ENCODE results near the gene PRR15L.
A peak's percentile ranks its signal among the peaks of the same experiment; 100 is the strongest.

PRR15L gene

GRCh38 chr17:47955497-47956461, 1.9 kb downstream of the PRR15L start:
- DNase-seq (no peak), ATAC-seq (no peak)
- no peak overlapping the region for H3K4me3 Mint-ChIP-seq

GRCh38 chr17:47953909-47954308, 3.8 kb downstream of the PRR15L start:
- H3K9me3 Mint-ChIP-seq, result no peaks in the 10 kb centered on the region
- H3K27me3 Mint-ChIP-seq, result no peaks in the 10 kb centered on the region
- H3K4me1 Mint-ChIP-seq, result peaks cover 25% of the 10 kb centered on the region
- DNase-seq (no peak), ATAC-seq (no peak)
- H3K4me3 Mint-ChIP-seq, result no peak overlapping the region
- no peak overlapping the region for H3K27ac Mint-ChIP-seq

More at GRCh38 chr17:47955497-47956461, 1.9 kb downstream of the PRR15L start:
- Mint-ChIP-seq H3K4me1 (peaks cover 11% of the 10 kb centered on the region), H3K9me3 (no peaks in the 10 kb centered on the region), H3K27ac (no peak overlapping the region), H3K27me3 (no peaks in the 10 kb centered on the region)

- H3K9me3 Mint-ChIP-seq, result no peaks in the 10 kb centered on the region
These were observed 5.3 kb downstream of the PRR15L start for GRCh38 chr17:47952171-47953021.

GRCh38 chr17:47950448-47950847, 7.2 kb downstream of the PRR15L start:
- Mint-ChIP-seq H3K4me3 (no peak overlapping the region), H3K9me3 (no peaks in the 10 kb centered on the region), H3K27me3 (no peaks in the 10 kb centered on the region), H3K4me1 (peaks cover 52% of the 10 kb centered on the region), H3K27ac (no peak overlapping the region)
- no peak for ATAC-seq
- no peak for DNase-seq

More at GRCh38 chr17:47952171-47953021, 5.3 kb downstream of the PRR15L start:
- Mint-ChIP-seq H3K27ac (peak overlapping the region in 1 of 2 donors; percentile 34), H3K27me3 (no peaks in the 10 kb centered on the region), H3K4me3 (no peak overlapping the region), H3K4me1 (peaks cover 32% of the 10 kb centered on the region)
- DNase-seq, result no peak
- no peak for ATAC-seq

- Mint-ChIP-seq H3K27me3 (no peaks in the 10 kb centered on the region), H3K4me1 (peaks cover 57% of the 10 kb centered on the region), H3K4me3 (peak overlapping the region; percentile 26 to 66), H3K9me3 (no peaks in the 10 kb centered on the region), H3K27ac (peak overlapping the region in 1 of 2 donors; percentile 76)
- DNase-seq (no peak), ATAC-seq (no peak)
These were observed 7.7 kb downstream of the PRR15L start for GRCh38 chr17:47949946-47950345.

GRCh38 chr17:47949197-47949759, 8.4 kb downstream of the PRR15L start:
- Mint-ChIP-seq H3K27me3 (no peaks in the 10 kb centered on the region), H3K9me3 (no peaks in the 10 kb centered on the region), H3K4me3 (peak overlapping the region; percentile 66 to 79), H3K4me1 (peaks cover 64% of the 10 kb centered on the region), H3K27ac (peak overlapping the region; percentile 54 to 91)
- ATAC-seq (peak; percentile 71), DNase-seq (peak; percentile 76 to 79)

- no peak overlapping the region for H3K27ac Mint-ChIP-seq
- H3K4me3 Mint-ChIP-seq, result no peak overlapping the region
- ATAC-seq (peak; percentile 13), DNase-seq (no peak)
- peaks cover 69% of the 10 kb centered on the region for H3K4me1 Mint-ChIP-seq
- H3K27me3 Mint-ChIP-seq, result no peaks in the 10 kb centered on the region
- no peaks in the 10 kb centered on the region for H3K9me3 Mint-ChIP-seq
These were observed 8.9 kb downstream of the PRR15L start for GRCh38 chr17:47948706-47949196.

- Mint-ChIP-seq H3K4me1 (peaks cover 77% of the 10 kb centered on the region), H3K9me3 (no peaks in the 10 kb centered on the region), H3K4me3 (peak overlapping the region in 1 of 2 donors; percentile 23)
These were observed 10.7 kb downstream of the PRR15L start for GRCh38 chr17:47946929-47947397.

GRCh38 chr17:47946516-47946915, 11.2 kb downstream of the PRR15L start:
- H3K9me3 Mint-ChIP-seq, result no peaks in the 10 kb centered on the region
- peak overlapping the region; percentile 29 to 34 for H3K27ac Mint-ChIP-seq
- DNase-seq (no peak), ATAC-seq (no peak)
- H3K4me3 Mint-ChIP-seq, result peak overlapping the region in 1 of 2 donors; percentile 23
- H3K27me3 Mint-ChIP-seq, result no peaks in the 10 kb centered on the region
- peaks cover 76% of the 10 kb centered on the region for H3K4me1 Mint-ChIP-seq

More at GRCh38 chr17:47946929-47947397, 10.7 kb downstream of the PRR15L start:
- DNase-seq (peak; percentile 71 to 84), ATAC-seq (peak; percentile 93)
- Mint-ChIP-seq H3K27ac (peak overlapping the region in 1 of 2 donors; percentile 29), H3K27me3 (no peaks in the 10 kb centered on the region)

- peaks cover 4 to 5% of the 10 kb centered on the region in 2 donors for H3K9me3 Mint-ChIP-seq
- peak overlapping the region; percentile 60 to 79 for H3K4me3 Mint-ChIP-seq
- peaks cover 80% of the 10 kb centered on the region for H3K4me1 Mint-ChIP-seq
- H3K27me3 Mint-ChIP-seq, result no peaks in the 10 kb centered on the region
- DNase-seq, result no peak
- ATAC-seq, result no peak
- peak overlapping the region; percentile 53 to 85 for H3K27ac Mint-ChIP-seq
These were observed 11.9 kb downstream of the PRR15L start for GRCh38 chr17:47945529-47946508.

- ATAC-seq, result no peak
- DNase-seq, result peak in 1 of 2 donors; percentile 40
- Mint-ChIP-seq H3K4me3 (peak overlapping the region; percentile 60 to 79), H3K27ac (peak overlapping the region; percentile 49 to 85), H3K27me3 (no peaks in the 10 kb centered on the region), H3K9me3 (peaks cover 6% of the 10 kb centered on the region in 2 donors), H3K4me1 (peaks cover 85% of the 10 kb centered on the region)
These were observed 12.6 kb downstream of the PRR15L start for GRCh38 chr17:47945080-47945479.

- no peaks in the 10 kb centered on the region for H3K27me3 Mint-ChIP-seq
- H3K4me3 Mint-ChIP-seq, result peak overlapping the region; percentile 81 to 91
- no peak for DNase-seq
- H3K27ac Mint-ChIP-seq, result peak overlapping the region; percentile 5 to 84
- ATAC-seq, result no peak
- peaks cover 82% of the 10 kb centered on the region for H3K4me1 Mint-ChIP-seq
- peaks cover 6% of the 10 kb centered on the region in 2 donors for H3K9me3 Mint-ChIP-seq
These were observed 15.1 kb downstream of the PRR15L start for GRCh38 chr17:47942568-47942967.

GRCh38 chr17:47942096-47942510, 15.6 kb downstream of the PRR15L start:
- no peak for ATAC-seq
- Mint-ChIP-seq H3K27ac (peak overlapping the region; percentile 84 to 93), H3K9me3 (peaks cover 6% of the 10 kb centered on the region in 2 donors), H3K4me3 (peak overlapping the region; percentile 81 to 91), H3K4me1 (peaks cover 77% of the 10 kb centered on the region), H3K27me3 (no peaks in the 10 kb centered on the region)
- DNase-seq, result peak in 1 of 2 donors; percentile 27
